GM12878 (cell line): ENCODE data around the gene FGF14. TPM values are rescaled to one million over a fixed set of nuclear protein-coding genes. Genes with fewer than 3 reads are reported as not detected.

ENCODE experiments used
- ATAC-seq: fragments of 200-7000 bp; cut with Tn5 transposase; 3 replicates; pipeline ENCODE4 v1.9.1; 2020; ENCODE audit warnings: mild to moderate bottlenecking, moderate library complexity
- BruUV-seq: library from RNA; stranded (reverse); fragments of 400-500 nt; replicated peaks from 2 replicates; lab custom pipeline; 2021; lab: Mats Ljungman, UMichigan
- CTCF ChIA-PET: fragments of 300-600 bp; sonication (Branson Sonifier 250); formaldehyde crosslinking; extraction: SDS; loops from one replicate; lab custom pipeline; 2021; ENCODE audit warnings: inconsistent platforms; lab: Yijun Ruan, JAX
- POLR2A ChIA-PET: fragments of 350-600 bp; formaldehyde crosslinking; extraction: SDS; loops from one replicate; lab custom pipeline; 2021; ENCODE audit warnings: inconsistent platforms; lab: Charles Lee
- RAD21 ChIA-PET: fragments of 300-600 bp; sonication (Branson Sonifier 250); formaldehyde crosslinking; loops from one replicate; lab custom pipeline; 2023; ENCODE audit warnings: antibody characterized with exemption; ENCODE audit not compliant: unreplicated experiment; lab: Charles Lee
- SMC1A ChIA-PET: fragments of 300-600 bp; sonication (Branson Sonifier 250); formaldehyde crosslinking; loops from one replicate; lab custom pipeline; 2023; ENCODE audit not compliant: unreplicated experiment, uncharacterized antibody; lab: Charles Lee
- DNase-seq: peaks from one replicate; pipeline ENCODE4 v3.0.0-alpha.2; 2011; ENCODE audit warnings: low read depth, low spot score
- FAIRE-seq: peaks from 3 replicates; lab custom pipeline; 2011; peaks lifted over from hg19 to GRCh38; lab: Jason Lieb, UNC
- H2AFZ ChIP-seq: 2 replicates; pipeline ENCODE4 v1.6.0; 2011; ENCODE audit warnings: low read depth, low read length, control low read depth; ENCODE audit not compliant: control insufficient read depth
- H3K27ac ChIP-seq: 2 replicates; pipeline ENCODE4 v1.5.1; 2011; ENCODE audit warnings: control low read depth; ENCODE audit not compliant: control insufficient read depth, insufficient read depth
- H3K27me3 ChIP-seq, 2 experiments: replicated peaks in 1 of 2; 2 replicates each; pipeline versions ENCODE4 v1.6.0 to v1.6.1; 2011; ENCODE audit warnings: low read length in 1 of 2; ENCODE audit not compliant: control insufficient read depth in 2 of 2, insufficient read depth in 2 of 2
- H3K36me3 ChIP-seq, 2 experiments: 2 replicates each; pipeline ENCODE4 v1.5.1; 2011; ENCODE audit warnings: low read length in 1 of 2; ENCODE audit not compliant: control insufficient read depth in 2 of 2, insufficient read depth in 2 of 2
- H3K4me1 ChIP-seq: 2 replicates; pipeline ENCODE4 v1.6.1; 2011; ENCODE audit warnings: mild to moderate bottlenecking, low read length, moderate library complexity, mixed read lengths; ENCODE audit not compliant: control insufficient read depth, insufficient read depth
- H3K4me2 ChIP-seq: 2 replicates; pipeline ENCODE4 v1.6.0; 2011; ENCODE audit warnings: control low read depth; ENCODE audit not compliant: control insufficient read depth, insufficient read depth
- H3K4me3 ChIP-seq: fragments of 200-600 bp; sonication (generic); 2 replicates; pipeline ENCODE4 v1.5.1; 2016
- H3K79me2 ChIP-seq: 2 replicates; pipeline ENCODE4 v1.6.0; 2011; ENCODE audit warnings: low read length; ENCODE audit not compliant: control insufficient read depth, insufficient read depth
- H3K9ac ChIP-seq: 2 replicates; pipeline ENCODE4 v1.8.0; 2011; ENCODE audit warnings: low read length, control low read depth, mixed read lengths; ENCODE audit not compliant: control insufficient read depth, insufficient read depth
- H3K9me3 ChIP-seq: replicated peaks from 3 replicates; pipeline ENCODE4 v1.5.1; 2011; ENCODE audit warnings: mild to moderate bottlenecking, low read length; ENCODE audit not compliant: control insufficient read depth, insufficient read depth
- H4K20me1 ChIP-seq: 2 replicates; pipeline ENCODE4 v1.6.0; 2011; ENCODE audit not compliant: control insufficient read depth, insufficient read depth
- BCL3 ChIP-seq: IDR thresholded peaks from 2 replicates; pipeline ENCODE4 v1.6.1; 2011; ENCODE audit warnings: borderline replicate concordance, low read depth, mild to moderate bottlenecking, moderate library complexity, low read length; ENCODE audit not compliant: insufficient read depth, poor library complexity, severe bottlenecking
- BCLAF1 ChIP-seq: fragments of 450-650 bp; IDR thresholded peaks from 2 replicates; pipeline ENCODE4 v1.6.1; 2017; ENCODE audit warnings: antibody characterized with exemption, mild to moderate bottlenecking, moderate library complexity
- KDM1A ChIP-seq: fragments of 200-600 bp; sonication (generic); IDR thresholded peaks from 2 replicates; pipeline ENCODE4 v1.6.1; 2016; ENCODE audit warnings: borderline replicate concordance
- NFYA ChIP-seq: IDR thresholded peaks from 2 replicates; pipeline ENCODE4 v1.6.1; 2011; ENCODE audit warnings: low read depth, mild to moderate bottlenecking, low read length, improper control_type of control experiment, borderline replicate concordance
- PKNOX1 ChIP-seq: fragments of 450-650 bp; IDR thresholded peaks from 2 replicates; pipeline ENCODE4 v1.6.1; 2016; ENCODE audit warnings: mild to moderate bottlenecking
- RAD51 ChIP-seq: fragments of 450-650 bp; IDR thresholded peaks from 2 replicates; pipeline ENCODE4 v1.6.1; 2016; ENCODE audit warnings: moderate library complexity, mild to moderate bottlenecking, inconsistent platforms
- RUNX3 ChIP-seq: IDR thresholded peaks from 2 replicates; pipeline ENCODE4 v1.6.1; 2012; ENCODE audit warnings: low read length, inconsistent platforms
- SMAD5 ChIP-seq: IDR thresholded peaks from 2 replicates; pipeline ENCODE4 v1.6.1; 2016; ENCODE audit warnings: antibody characterized with exemption, low read depth
- SMARCA5 ChIP-seq: fragments of 450-650 bp; IDR thresholded peaks from 2 replicates; pipeline ENCODE4 v1.6.1; 2017; ENCODE audit warnings: mild to moderate bottlenecking
- SP1 ChIP-seq: IDR thresholded peaks from one replicate; pipeline ENCODE4 v1.6.1; 2011; ENCODE audit warnings: low read depth, low read length
- STAT3 ChIP-seq: IDR thresholded peaks from 2 replicates; pipeline ENCODE4 v1.6.1; 2011; ENCODE audit warnings: low read depth, low read length, improper control_type of control experiment
- SUPT20H ChIP-seq: IDR thresholded peaks from 2 replicates; pipeline ENCODE4 v1.6.1; 2011; ENCODE audit warnings: low read depth, mild to moderate bottlenecking, low read length, moderate library complexity, borderline replicate concordance; ENCODE audit not compliant: control insufficient read depth
- WGBS: methylation state at CpG from one replicate; pipeline ENCODE4 v1.1.6; 2016; ENCODE audit warnings: low lambda C conversion rate; ENCODE audit not compliant: insufficient replicate concordance, insufficient coverage; ENCODE audit errors: missing lambda C conversion rate; 5-methylcytosine and 5-hydroxymethylcytosine counted together
- in situ Hi-C: fragments of 300-500 bp; cut with MboI; formaldehyde crosslinking; loops from 9 replicates; pipeline ENCODE4 v1.14.3; 2018; ENCODE audit warnings: mixed read lengths
- intact Hi-C: fragments of 100-400 bp; cut with micrococcal nuclease; formaldehyde crosslinking; loops from one replicate; pipeline ENCODE4 v1.14.2; 2022; ENCODE audit not compliant: unreplicated experiment
- polyA plus RNA-seq, 11 experiments: library from polyadenylated mRNA; depleted of rRNA in 4 of 11; unstranded in 6 of 11; stranded (reverse) in 5 of 11; fragments of >200 nt; fragmentation: Nextera tagmentation in 4 of 11; fragmentation: Illumina TruSeq in 1 of 11; extraction: Ambion mirVana in 4 of 11; extraction: Trizol in 1 of 11; gene quantifications; 1 replicate in 1 of 11; 2 replicates in 10 of 11; pipeline versions ENCODE4 v1.2.1 to v1.2.3, GENCODE V29; 2011 to 2016; ENCODE audit warnings: inconsistent platforms in 2 of 11, missing spikeins in 2 of 11, low read depth in 1 of 11
- total RNA-seq, 4 experiments: library from RNA; depleted of rRNA in 3 of 4; stranded (reverse); fragments of >200 nt in 3 of 4; fragmentation: Illumina TruSeq in 1 of 4; extraction: Trizol in 1 of 4; gene quantifications; 2 replicates each; pipeline versions ENCODE4 v1.2.1 to v1.2.3, GENCODE V29; 2013 to 2021

Gene FGF14
- total and polyA plus RNA-seq, 10 of the 15 experiments (the other 5 are each of a cell fraction or from before 2014, with no cell fraction given) = under 0.01 to 0.44 (median 0.04) TPM

GRCh38 chr13:102291587-102292218 is 110.1 kb downstream of the FGF14 start:
- DNase-seq (no peak), FAIRE-seq (no peak), ATAC-seq (no peak)
- intact Hi-C loops (no loop called here), in situ Hi-C loops (no loop called here)
- H3K79me2 ChIP-seq = no peaks in the 10 kb centered on the region
- H3K9me3 ChIP-seq = no peaks in the 10 kb centered on the region
- POLR2A ChIA-PET = no interaction called here
- RAD21 ChIA-PET = no interaction called here
- SMC1A ChIA-PET = no interaction called here
- WGBS = 18% methylated on average over 7 of the region's 7 CpGs
- no peaks in the 10 kb centered on the region for H4K20me1 ChIP-seq
- no TSS peak for BruUV-seq
- CTCF ChIA-PET = interaction anchor here (0.6 kb wide), 1 partner anchor 21 kb away, joined by 3 read pairs; no protein-coding TSS in a partner anchor
- no peak overlapping the region for H3K4me2 ChIP-seq
- no peak for TF ChIP-seq SP1
- no peak for TF ChIP-seq RAD51
- no peak for TF ChIP-seq KDM1A
- TF ChIP-seq SMAD5 = no peak
- no peak for TF ChIP-seq SMARCA5
- no peak for TF ChIP-seq NFYA
- no peak for TF ChIP-seq RUNX3
- no peaks in the 10 kb centered on the region for H3K27me3 ChIP-seq
- no peak overlapping the region for H3K9ac ChIP-seq
- H3K36me3 ChIP-seq = no peaks in the 10 kb centered on the region
- H3K4me1 ChIP-seq = no peaks in the 10 kb centered on the region
- no peak overlapping the region for H3K27ac ChIP-seq
- H2AFZ ChIP-seq = no peak overlapping the region
- H3K4me3 ChIP-seq = no peak overlapping the region

GRCh38 chr13:102289606-102290005 is 112.2 kb downstream of the FGF14 start:
- Histone ChIP-seq H3K36me3 (no peaks in the 10 kb centered on the region), H3K27ac (no peak overlapping the region), H4K20me1 (no peaks in the 10 kb centered on the region), H3K4me1 (no peaks in the 10 kb centered on the region), H3K27me3 (no peaks in the 10 kb centered on the region), H2AFZ (no peak overlapping the region), H3K79me2 (no peaks in the 10 kb centered on the region), H3K9me3 (no peaks in the 10 kb centered on the region), H3K4me3 (no peak overlapping the region), H3K9ac (no peak overlapping the region), H3K4me2 (no peak overlapping the region)
- CTCF ChIA-PET = interaction anchor here (0.7 kb wide), 1 partner anchor 22 kb away, joined by 3 read pairs; no protein-coding TSS in a partner anchor
- 0% methylated on average over 4 of the region's 4 CpGs for WGBS
- ATAC-seq (no peak), DNase-seq (no peak), FAIRE-seq (no peak)
- no TSS peak for BruUV-seq
- in situ Hi-C loops (loop anchor here (5.0 kb wide), 1 partner anchor 52 kb away; no protein-coding TSS in a partner anchor), intact Hi-C loops (no loop called here)
- RAD21 ChIA-PET = no interaction called here
- POLR2A ChIA-PET = no interaction called here
- SMC1A ChIA-PET = interaction anchor here (0.6 kb wide), 1 partner anchor 775 kb away, joined by 3 read pairs; no protein-coding TSS in a partner anchor
- TF ChIP-seq BCL3 (no peak), BCLAF1 (no peak), STAT3 (no peak), SUPT20H (no peak), PKNOX1 (no peak)
